HEK293 (cell line): ENCODE data around the gene BRMS1.

Experiments
- CTCF ChIA-PET: fragments of 350-600 bp; formaldehyde crosslinking; extraction: SDS; loops from one replicate; lab custom pipeline; 2021; ENCODE audit warnings: antibody characterized with exemption; lab: Yijun Ruan, JAX
- POLR2A ChIA-PET: fragments of 300-600 bp; formaldehyde crosslinking; extraction: SDS; loops from one replicate; lab custom pipeline; 2020; ENCODE audit warnings: antibody characterized with exemption, inconsistent platforms; lab: Yijun Ruan, JAX
- H3K27ac ChIP-seq: fragments of 200-500 bp; sonication (Bioruptor generic); 2 replicates; pipeline ENCODE4 v1.5.1; 2014; ENCODE audit warnings: low read depth, low read length, control low read depth, inconsistent platforms; ENCODE audit errors: extremely low read depth
- H3K36me3 ChIP-seq, 2 experiments: fragments of 200-500 bp in 1 of 2; sonication (Bioruptor generic) in 1 of 2; 1 replicate in 1 of 2; 2 replicates in 1 of 2; pipeline ENCODE4 v1.5.1; 2014 to 2017; ENCODE audit warnings: inconsistent platforms in 2 of 2, low read length in 2 of 2; ENCODE audit not compliant: control insufficient read depth in 2 of 2, insufficient read depth in 1 of 2
- H3K4me1 ChIP-seq: fragments of 200-500 bp; sonication (Bioruptor generic); 2 replicates; pipeline ENCODE4 v1.5.1; 2014; ENCODE audit warnings: mild to moderate bottlenecking, low read length, inconsistent platforms; ENCODE audit not compliant: control insufficient read depth, insufficient read depth
- H3K4me3 ChIP-seq: 2 replicates; pipeline ENCODE4 v1.5.1; 2011; ENCODE audit warnings: low read depth, mild to moderate bottlenecking, control low read depth, low read length, moderate library complexity
- H3K9me3 ChIP-seq: fragments of 200-500 bp; sonication (Bioruptor generic); 2 replicates; pipeline ENCODE4 v1.5.1; 2014; ENCODE audit warnings: low read depth, low read length, inconsistent platforms; ENCODE audit not compliant: control insufficient read depth, insufficient read depth
- GFI1B ChIP-seq: fragments of 450-650 bp; formaldehyde crosslinking; IDR thresholded peaks from 2 replicates; pipeline ENCODE4 v1.5.1; 2016; ENCODE audit warnings: missing biosample characterization, missing genetic modification characterization
- KLF1 ChIP-seq: fragments of 450-650 bp; formaldehyde crosslinking; IDR thresholded peaks from 2 replicates; pipeline ENCODE4 v1.5.1; 2016; ENCODE audit warnings: missing biosample characterization, missing genetic modification characterization
- PRDM1 ChIP-seq: fragments of 450-650 bp; formaldehyde crosslinking; IDR thresholded peaks from 2 replicates; pipeline ENCODE4; 2016; ENCODE audit warnings: missing biosample characterization, missing genetic modification characterization
- ZBTB21 ChIP-seq: fragments of 450-650 bp; formaldehyde crosslinking; IDR thresholded peaks from 2 replicates; pipeline ENCODE4 v1.5.1; 2017; ENCODE audit warnings: missing biosample characterization, missing genetic modification characterization
- ZBTB48 ChIP-seq: fragments of 450-650 bp; formaldehyde crosslinking; IDR thresholded peaks from 2 replicates; pipeline ENCODE4 v1.5.1; 2016; ENCODE audit warnings: missing biosample characterization, missing genetic modification characterization
- ZFP3 ChIP-seq: fragments of 450-650 bp; formaldehyde crosslinking; IDR thresholded peaks from 2 replicates; pipeline ENCODE4 v1.5.1; 2016; ENCODE audit warnings: low read depth, missing biosample characterization, missing genetic modification characterization
- ZNF174 ChIP-seq: fragments of 450-650 bp; formaldehyde crosslinking; IDR thresholded peaks from 2 replicates; pipeline ENCODE4 v1.5.0; 2017; ENCODE audit warnings: missing biosample characterization, mild to moderate bottlenecking, missing genetic modification characterization
- ZNF223 ChIP-seq: fragments of 450-650 bp; formaldehyde crosslinking; IDR thresholded peaks from 2 replicates; pipeline ENCODE4 v1.5.1; 2016; ENCODE audit warnings: missing biosample characterization, missing genetic modification characterization
- ZNF366 ChIP-seq: fragments of 450-650 bp; formaldehyde crosslinking; conservative IDR thresholded peaks from 2 replicates; pipeline ENCODE4 v1.5.1; 2016; ENCODE audit warnings: missing biosample characterization, missing genetic modification characterization
- ZNF501 ChIP-seq: fragments of 450-650 bp; formaldehyde crosslinking; IDR thresholded peaks from 2 replicates; pipeline ENCODE4 v1.5.1; 2016; ENCODE audit warnings: missing biosample characterization, missing genetic modification characterization
- ZNF548 ChIP-seq: fragments of 450-650 bp; formaldehyde crosslinking; IDR thresholded peaks from 2 replicates; pipeline ENCODE4 v1.5.1; 2016; ENCODE audit warnings: missing biosample characterization, missing genetic modification characterization
- ZNF571 ChIP-seq: fragments of 450-650 bp; formaldehyde crosslinking; IDR thresholded peaks from 2 replicates; pipeline ENCODE4 v1.5.0; 2017; ENCODE audit warnings: missing biosample characterization, missing genetic modification characterization
- ZNF585B ChIP-seq: fragments of 450-650 bp; formaldehyde crosslinking; IDR thresholded peaks from 2 replicates; pipeline ENCODE4 v1.5.1; 2016; ENCODE audit warnings: missing biosample characterization, missing genetic modification characterization
- ZNF623 ChIP-seq: fragments of 450-650 bp; formaldehyde crosslinking; IDR thresholded peaks from 2 replicates; pipeline ENCODE4 v1.5.1; 2016; ENCODE audit warnings: missing biosample characterization, missing genetic modification characterization
- ZNF624 ChIP-seq: fragments of 450-650 bp; formaldehyde crosslinking; IDR thresholded peaks from 2 replicates; pipeline ENCODE4 v1.5.1; 2017; ENCODE audit warnings: missing biosample characterization, missing genetic modification characterization
- ZNF677 ChIP-seq: fragments of 450-650 bp; IDR thresholded peaks from 2 replicates; pipeline ENCODE4 v1.5.0; 2018; ENCODE audit warnings: missing biosample characterization, mild to moderate bottlenecking, missing genetic modification characterization, moderate library complexity
- ZNF707 ChIP-seq: fragments of 450-650 bp; formaldehyde crosslinking; IDR thresholded peaks from 2 replicates; pipeline ENCODE4 v1.5.1; 2016; ENCODE audit warnings: missing biosample characterization, missing genetic modification characterization
- ZNF777 ChIP-seq: fragments of 450-650 bp; formaldehyde crosslinking; IDR thresholded peaks from 2 replicates; pipeline ENCODE4 v1.5.1; 2017; ENCODE audit warnings: missing biosample characterization, missing genetic modification characterization, borderline replicate concordance
- TF ChIP-seq, protein P1 (sequence below): fragments of 450-650 bp; IDR thresholded peaks from 2 replicates; pipeline ENCODE4 v1.5.1; 2018; ENCODE audit warnings: missing biosample characterization, missing genetic modification characterization
- TF ChIP-seq, protein P2 (sequence below): fragments of 450-650 bp; formaldehyde crosslinking; IDR thresholded peaks from 2 replicates; pipeline ENCODE4 v1.5.1; 2016; ENCODE audit warnings: missing biosample characterization, missing genetic modification characterization
- TF ChIP-seq, protein P3 (sequence below): fragments of 450-650 bp; formaldehyde crosslinking; IDR thresholded peaks from 2 replicates; pipeline ENCODE4 v1.5.1; 2016; ENCODE audit warnings: missing biosample characterization, missing genetic modification characterization
- TF ChIP-seq, protein P4 (sequence below): fragments of 450-650 bp; formaldehyde crosslinking; IDR thresholded peaks from 2 replicates; pipeline ENCODE4 v1.5.1; 2016; ENCODE audit warnings: missing biosample characterization, missing genetic modification characterization, low read depth
- TF ChIP-seq, protein P5 (sequence below): fragments of 450-650 bp; IDR thresholded peaks from 2 replicates; pipeline ENCODE4 v1.5.1; 2018; ENCODE audit warnings: missing biosample characterization, mild to moderate bottlenecking, missing genetic modification characterization

Gene BRMS1

DNA sequence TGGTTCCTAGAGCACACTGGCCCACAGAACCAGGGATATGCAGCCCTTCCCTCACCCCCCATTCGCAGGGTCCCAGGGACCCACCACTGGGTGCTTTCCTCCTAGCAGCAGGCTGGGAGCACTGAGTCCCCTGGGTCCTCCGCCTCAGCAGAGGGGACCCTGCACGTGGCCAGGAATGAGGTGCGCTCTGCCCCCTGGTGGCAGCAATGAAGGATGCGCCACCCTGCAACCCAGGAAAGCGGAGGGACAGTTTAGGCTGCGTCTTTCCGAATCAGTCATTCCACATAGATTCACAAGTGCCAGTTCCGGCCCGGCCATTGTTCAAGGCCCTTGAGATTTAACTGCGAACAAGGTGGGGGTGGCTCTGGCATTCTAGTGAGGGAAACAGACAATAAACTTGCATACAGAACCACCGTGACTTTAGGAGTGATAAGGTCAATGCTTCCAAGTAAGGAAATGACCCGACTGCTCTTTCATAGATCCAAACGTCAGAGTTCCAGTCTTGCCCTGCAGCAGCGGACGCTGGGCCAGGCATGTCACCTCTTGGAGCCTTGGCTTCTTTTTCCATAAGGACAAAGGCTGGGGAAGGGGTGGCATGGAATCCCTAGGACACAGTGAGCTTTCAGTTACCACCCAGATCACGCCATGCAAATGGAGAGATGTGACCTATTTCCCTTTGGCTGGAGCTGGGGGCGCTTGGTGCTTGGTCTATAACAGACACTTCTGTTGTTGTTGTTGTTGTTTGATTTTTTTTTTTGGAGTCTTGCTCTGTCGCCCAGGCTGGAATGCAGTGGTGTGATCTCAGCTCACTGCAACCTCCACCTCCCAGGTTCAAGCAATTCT is 16.4 kb downstream of the BRMS1 start (continued):
- TF ChIP-seq, protein P1, sequence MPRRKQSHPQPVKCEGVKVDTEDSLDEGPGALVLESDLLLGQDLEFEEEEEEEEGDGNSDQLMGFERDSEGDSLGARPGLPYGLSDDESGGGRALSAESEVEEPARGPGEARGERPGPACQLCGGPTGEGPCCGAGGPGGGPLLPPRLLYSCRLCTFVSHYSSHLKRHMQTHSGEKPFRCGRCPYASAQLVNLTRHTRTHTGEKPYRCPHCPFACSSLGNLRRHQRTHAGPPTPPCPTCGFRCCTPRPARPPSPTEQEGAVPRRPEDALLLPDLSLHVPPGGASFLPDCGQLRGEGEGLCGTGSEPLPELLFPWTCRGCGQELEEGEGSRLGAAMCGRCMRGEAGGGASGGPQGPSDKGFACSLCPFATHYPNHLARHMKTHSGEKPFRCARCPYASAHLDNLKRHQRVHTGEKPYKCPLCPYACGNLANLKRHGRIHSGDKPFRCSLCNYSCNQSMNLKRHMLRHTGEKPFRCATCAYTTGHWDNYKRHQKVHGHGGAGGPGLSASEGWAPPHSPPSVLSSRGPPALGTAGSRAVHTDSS (tag by site-specific recombination): no peak
- TF ChIP-seq, protein P2, sequence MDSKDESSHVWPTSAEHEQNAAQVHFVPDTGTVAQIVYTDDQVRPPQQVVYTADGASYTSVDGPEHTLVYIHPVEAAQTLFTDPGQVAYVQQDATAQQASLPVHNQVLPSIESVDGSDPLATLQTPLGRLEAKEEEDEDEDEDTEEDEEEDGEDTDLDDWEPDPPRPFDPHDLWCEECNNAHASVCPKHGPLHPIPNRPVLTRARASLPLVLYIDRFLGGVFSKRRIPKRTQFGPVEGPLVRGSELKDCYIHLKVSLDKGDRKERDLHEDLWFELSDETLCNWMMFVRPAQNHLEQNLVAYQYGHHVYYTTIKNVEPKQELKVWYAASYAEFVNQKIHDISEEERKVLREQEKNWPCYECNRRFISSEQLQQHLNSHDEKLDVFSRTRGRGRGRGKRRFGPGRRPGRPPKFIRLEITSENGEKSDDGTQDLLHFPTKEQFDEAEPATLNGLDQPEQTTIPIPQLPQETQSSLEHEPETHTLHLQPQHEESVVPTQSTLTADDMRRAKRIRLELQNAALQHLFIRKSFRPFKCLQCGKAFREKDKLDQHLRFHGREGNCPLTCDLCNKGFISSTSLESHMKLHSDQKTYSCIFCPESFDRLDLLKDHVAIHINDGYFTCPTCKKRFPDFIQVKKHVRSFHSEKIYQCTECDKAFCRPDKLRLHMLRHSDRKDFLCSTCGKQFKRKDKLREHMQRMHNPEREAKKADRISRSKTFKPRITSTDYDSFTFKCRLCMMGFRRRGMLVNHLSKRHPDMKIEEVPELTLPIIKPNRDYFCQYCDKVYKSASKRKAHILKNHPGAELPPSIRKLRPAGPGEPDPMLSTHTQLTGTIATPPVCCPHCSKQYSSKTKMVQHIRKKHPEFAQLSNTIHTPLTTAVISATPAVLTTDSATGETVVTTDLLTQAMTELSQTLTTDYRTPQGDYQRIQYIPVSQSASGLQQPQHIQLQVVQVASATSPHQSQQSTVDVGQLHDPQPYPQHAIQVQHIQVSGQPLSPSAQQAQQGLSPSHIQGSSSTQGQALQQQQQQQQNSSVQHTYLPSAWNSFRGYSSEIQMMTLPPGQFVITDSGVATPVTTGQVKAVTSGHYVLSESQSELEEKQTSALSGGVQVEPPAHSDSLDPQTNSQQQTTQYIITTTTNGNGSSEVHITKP (tag by site-specific recombination): 0 out of 2 replicates have a peak, but pooled peaks have one; percentile 17
- TF ChIP-seq PRDM1 (tag by site-specific recombination) (no peak), ZNF707 (no peak), ZBTB48 (tag by site-specific recombination) (peak; percentile 34; the same call in 1 of the 2 replicates), ZNF585B (tag by site-specific recombination) (no peak), ZNF174 (no peak), ZBTB21 (tag by site-specific recombination) (no peak), ZNF571 (tag by site-specific recombination) (no peak)
- TF ChIP-seq, protein P3, sequence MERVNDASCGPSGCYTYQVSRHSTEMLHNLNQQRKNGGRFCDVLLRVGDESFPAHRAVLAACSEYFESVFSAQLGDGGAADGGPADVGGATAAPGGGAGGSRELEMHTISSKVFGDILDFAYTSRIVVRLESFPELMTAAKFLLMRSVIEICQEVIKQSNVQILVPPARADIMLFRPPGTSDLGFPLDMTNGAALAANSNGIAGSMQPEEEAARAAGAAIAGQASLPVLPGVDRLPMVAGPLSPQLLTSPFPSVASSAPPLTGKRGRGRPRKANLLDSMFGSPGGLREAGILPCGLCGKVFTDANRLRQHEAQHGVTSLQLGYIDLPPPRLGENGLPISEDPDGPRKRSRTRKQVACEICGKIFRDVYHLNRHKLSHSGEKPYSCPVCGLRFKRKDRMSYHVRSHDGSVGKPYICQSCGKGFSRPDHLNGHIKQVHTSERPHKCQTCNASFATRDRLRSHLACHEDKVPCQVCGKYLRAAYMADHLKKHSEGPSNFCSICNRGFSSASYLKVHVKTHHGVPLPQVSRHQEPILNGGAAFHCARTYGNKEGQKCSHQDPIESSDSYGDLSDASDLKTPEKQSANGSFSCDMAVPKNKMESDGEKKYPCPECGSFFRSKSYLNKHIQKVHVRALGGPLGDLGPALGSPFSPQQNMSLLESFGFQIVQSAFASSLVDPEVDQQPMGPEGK (tag by site-specific recombination): no peak
- TF ChIP-seq, protein P4, sequence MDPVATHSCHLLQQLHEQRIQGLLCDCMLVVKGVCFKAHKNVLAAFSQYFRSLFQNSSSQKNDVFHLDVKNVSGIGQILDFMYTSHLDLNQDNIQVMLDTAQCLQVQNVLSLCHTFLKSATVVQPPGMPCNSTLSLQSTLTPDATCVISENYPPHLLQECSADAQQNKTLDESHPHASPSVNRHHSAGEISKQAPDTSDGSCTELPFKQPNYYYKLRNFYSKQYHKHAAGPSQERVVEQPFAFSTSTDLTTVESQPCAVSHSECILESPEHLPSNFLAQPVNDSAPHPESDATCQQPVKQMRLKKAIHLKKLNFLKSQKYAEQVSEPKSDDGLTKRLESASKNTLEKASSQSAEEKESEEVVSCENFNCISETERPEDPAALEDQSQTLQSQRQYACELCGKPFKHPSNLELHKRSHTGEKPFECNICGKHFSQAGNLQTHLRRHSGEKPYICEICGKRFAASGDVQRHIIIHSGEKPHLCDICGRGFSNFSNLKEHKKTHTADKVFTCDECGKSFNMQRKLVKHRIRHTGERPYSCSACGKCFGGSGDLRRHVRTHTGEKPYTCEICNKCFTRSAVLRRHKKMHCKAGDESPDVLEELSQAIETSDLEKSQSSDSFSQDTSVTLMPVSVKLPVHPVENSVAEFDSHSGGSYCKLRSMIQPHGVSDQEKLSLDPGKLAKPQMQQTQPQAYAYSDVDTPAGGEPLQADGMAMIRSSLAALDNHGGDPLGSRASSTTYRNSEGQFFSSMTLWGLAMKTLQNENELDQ (tag by site-specific recombination): no peak

DNA sequence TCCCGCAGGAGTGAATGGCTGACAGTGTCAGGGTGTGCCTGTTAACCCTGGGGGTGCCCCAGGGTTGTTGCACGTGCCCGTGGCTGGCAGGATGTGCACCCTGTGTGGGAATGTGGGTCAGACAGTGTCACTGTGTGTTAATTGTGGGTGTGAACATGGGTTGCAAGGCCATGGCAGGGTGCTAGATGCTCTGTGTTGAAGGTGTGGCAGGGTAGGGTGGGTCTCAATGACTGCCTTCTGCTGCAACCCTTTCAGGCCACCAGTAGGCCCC is 16.9 kb downstream of the BRMS1 start:
- Histone ChIP-seq H3K4me1 (no peaks in the 10 kb centered on the region), H3K4me3 (no peak overlapping the region), H3K27ac (no peak overlapping the region), H3K36me3 (no peaks in the 10 kb centered on the region), H3K9me3 (no peaks in the 10 kb centered on the region)
- ChIA-PET POLR2A (no interaction called here), CTCF (no interaction called here)
- TF ChIP-seq ZNF623 (tag by site-specific recombination) (peak; percentile 97), ZNF366 (tag by site-specific recombination) (no peak), ZFP3 (tag by site-specific recombination) (no peak), KLF1 (tag by site-specific recombination) (peak; percentile 47; the same call in 1 of the 2 replicates), ZNF777 (tag by site-specific recombination) (no peak), ZNF624 (tag by site-specific recombination) (no peak), ZNF223 (tag by site-specific recombination) (no peak), ZNF501 (tag by site-specific recombination) (no peak), ZNF548 (tag by site-specific recombination) (no peak), GFI1B (tag by site-specific recombination) (no peak), ZNF585B (tag by site-specific recombination) (no peak), ZNF677 (tag by site-specific recombination) (no peak)
- TF ChIP-seq, protein P5, sequence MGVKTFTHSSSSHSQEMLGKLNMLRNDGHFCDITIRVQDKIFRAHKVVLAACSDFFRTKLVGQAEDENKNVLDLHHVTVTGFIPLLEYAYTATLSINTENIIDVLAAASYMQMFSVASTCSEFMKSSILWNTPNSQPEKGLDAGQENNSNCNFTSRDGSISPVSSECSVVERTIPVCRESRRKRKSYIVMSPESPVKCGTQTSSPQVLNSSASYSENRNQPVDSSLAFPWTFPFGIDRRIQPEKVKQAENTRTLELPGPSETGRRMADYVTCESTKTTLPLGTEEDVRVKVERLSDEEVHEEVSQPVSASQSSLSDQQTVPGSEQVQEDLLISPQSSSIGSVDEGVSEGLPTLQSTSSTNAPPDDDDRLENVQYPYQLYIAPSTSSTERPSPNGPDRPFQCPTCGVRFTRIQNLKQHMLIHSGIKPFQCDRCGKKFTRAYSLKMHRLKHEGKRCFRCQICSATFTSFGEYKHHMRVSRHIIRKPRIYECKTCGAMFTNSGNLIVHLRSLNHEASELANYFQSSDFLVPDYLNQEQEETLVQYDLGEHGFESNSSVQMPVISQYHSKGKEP (tag by site-specific recombination): no peak
